ENCODE results near the gene CENPB.

DNA sequence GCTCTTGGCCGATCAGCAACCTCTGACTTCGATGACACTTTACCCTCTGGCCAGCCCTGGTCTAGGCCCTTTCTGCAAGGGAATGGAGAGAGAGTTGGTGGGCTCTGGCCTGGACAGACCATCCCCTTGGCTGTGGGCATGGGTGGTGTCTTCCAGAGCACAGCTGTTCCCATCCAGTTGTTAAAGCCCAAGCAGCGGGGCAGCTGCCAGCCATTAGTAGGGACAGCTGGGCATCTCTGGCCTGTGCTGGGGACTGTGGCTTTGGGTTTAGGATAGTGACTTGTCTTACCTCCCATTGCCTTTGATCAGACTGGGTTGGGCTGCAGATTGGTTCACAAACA, 12.3 kb upstream of the CENPB start:
- TF ChIP-seq EZH2 (IDR thresholded peaks at IDR 0.05; ENCODE audit: insufficient read depth, poor library complexity, severe bottlenecking) (no peak), EZH2phosphoT487 (IDR thresholded peaks at IDR 0.05; ENCODE audit: insufficient read depth, low read depth) (no peak)

Measured in GM23248 (cell line).